ENCODE data around the gene SCG5. TPM values are rescaled to one million over a fixed set of nuclear protein-coding genes. Genes with fewer than 3 reads are reported as not detected.
"Not testable (repeated sequence)": the region's sequence is repeated elsewhere in the genome, so short reads cannot be mapped to it uniquely, and the experiment has no call there.

The SCG5 gene
- total and polyA plus RNA-seq, 10 of the 15 experiments (the other 5 are each of a cell fraction or from before 2014, with no cell fraction given): 0.13 to 0.62 (median 0.48) TPM

DNA sequence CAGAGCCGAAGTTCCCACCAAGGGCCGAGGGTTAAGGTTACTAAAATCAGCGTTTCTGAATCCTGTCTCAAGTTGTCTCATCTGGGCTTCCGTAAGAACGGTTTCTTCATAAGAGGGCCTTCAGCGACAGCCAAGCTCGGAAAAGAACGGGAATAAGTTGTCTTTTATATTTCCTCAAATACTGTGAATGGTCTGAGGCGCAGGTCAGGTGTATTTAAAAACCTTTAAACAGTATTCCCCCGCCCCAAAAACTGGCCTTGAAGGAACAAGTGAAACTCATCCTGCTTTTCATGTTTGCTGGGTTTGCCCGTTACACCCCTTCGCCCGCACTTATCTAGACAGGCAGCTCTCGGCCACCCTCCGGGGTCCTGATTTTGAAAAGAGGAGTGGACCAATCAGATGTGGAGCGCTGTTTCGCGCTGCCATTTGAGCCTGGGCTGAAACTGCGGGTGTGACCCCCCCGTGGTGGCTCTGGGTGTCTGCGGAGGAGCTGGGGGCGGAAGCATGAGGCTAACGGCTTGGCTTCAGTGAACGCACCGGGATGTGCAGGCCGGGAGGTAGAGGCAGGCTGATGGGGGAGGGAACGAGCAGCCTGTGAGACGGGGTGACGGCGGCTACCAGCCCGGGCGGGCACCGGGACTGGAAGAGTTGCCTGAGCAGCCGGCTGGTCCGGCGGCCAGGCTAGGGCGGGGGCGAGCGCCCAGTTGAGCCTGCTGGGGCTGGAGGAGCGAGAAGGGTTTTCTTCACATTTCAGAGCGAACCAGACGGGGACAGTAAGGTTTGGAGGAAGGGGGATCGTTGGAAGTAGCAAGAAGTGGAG lies 26.2 kb upstream of the SCG5 start, which contains the start of gene ARHGAP11A:
Gene ARHGAP11A (plus strand): TSS at position 454 of the 820 bp plus-strand sequence. CDS start 708 bp downstream, outside the sequence.
- Histone ChIP-seq H3K9ac (ENCODE audit: control insufficient read depth, insufficient read depth, low read length) (peak within 1 kb of the TSS; percentile 90), H3K79me2 (ENCODE audit: control insufficient read depth, insufficient read depth, low read length) (peaks cover 29% of the 10 kb centered on the region), H3K27ac (ENCODE audit: control insufficient read depth, insufficient read depth) (peak within 1 kb of the TSS; percentile 90), H3K4me3 (peak within 1 kb of the TSS; percentile 61), H2AFZ (ENCODE audit: control insufficient read depth, low read depth, low read length) (peak within 1 kb of the TSS; percentile 69)
- intact Hi-C loops (cut with micrococcal nuclease; ENCODE audit: unreplicated experiment); H3K9me3 ChIP-seq (replicated peaks; ENCODE audit: control insufficient read depth, insufficient read depth, low read length); H3K4me2 ChIP-seq (ENCODE audit: control insufficient read depth, insufficient read depth); FAIRE-seq; H4K20me1 ChIP-seq (ENCODE audit: control insufficient read depth, insufficient read depth); H3K4me1 ChIP-seq (ENCODE audit: control insufficient read depth, insufficient read depth, low read length); CTCF ChIA-PET; BruUV-seq (replicated peaks); H3K36me3 ChIP-seq (ENCODE audit: control insufficient read depth in 2 of 2, insufficient read depth in 2 of 2, low read length in 1 of 2); H3K27me3 ChIP-seq (replicated peaks in 1 of 2; ENCODE audit: control insufficient read depth in 2 of 2, insufficient read depth in 2 of 2, low read length in 1 of 2): not testable (repeated sequence)
- RAD21 ChIA-PET (ENCODE audit: unreplicated experiment): interaction anchor here (0.6 kb wide), 1 partner anchor 1990 kb away, joined by 3 read pairs; the partner anchor contains the start of gene ARHGAP11B
- ATAC-seq (peak; percentile 89), DNase-seq (ENCODE audit: low read depth, low spot score) (peak; percentile 51)
- in situ Hi-C loops (cut with MboI): loop anchor here (25.0 kb wide), 1 partner anchor 1278 kb away; the partner anchor contains the start of gene KLF13
- SMC1A ChIA-PET (ENCODE audit: uncharacterized antibody, unreplicated experiment): interaction anchor here (0.6 kb wide), 1 partner anchor 1989 kb away, joined by 3 read pairs; the partner anchor contains the start of gene ARHGAP11B
- POLR2A ChIA-PET: interaction anchor here (0.6 kb wide), 1 partner anchor 1989 kb away, joined by 3 read pairs; the partner anchor contains the start of gene ARHGAP11B
- TF ChIP-seq, protein P1, sequence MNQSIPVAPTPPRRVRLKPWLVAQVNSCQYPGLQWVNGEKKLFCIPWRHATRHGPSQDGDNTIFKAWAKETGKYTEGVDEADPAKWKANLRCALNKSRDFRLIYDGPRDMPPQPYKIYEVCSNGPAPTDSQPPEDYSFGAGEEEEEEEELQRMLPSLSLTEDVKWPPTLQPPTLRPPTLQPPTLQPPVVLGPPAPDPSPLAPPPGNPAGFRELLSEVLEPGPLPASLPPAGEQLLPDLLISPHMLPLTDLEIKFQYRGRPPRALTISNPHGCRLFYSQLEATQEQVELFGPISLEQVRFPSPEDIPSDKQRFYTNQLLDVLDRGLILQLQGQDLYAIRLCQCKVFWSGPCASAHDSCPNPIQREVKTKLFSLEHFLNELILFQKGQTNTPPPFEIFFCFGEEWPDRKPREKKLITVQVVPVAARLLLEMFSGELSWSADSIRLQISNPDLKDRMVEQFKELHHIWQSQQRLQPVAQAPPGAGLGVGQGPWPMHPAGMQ (IDR thresholded peaks at IDR 0.05; ENCODE audit: borderline replicate concordance): peak; percentile 54; the same call in 1 of the 2 replicates
- TF ChIP-seq MXI1 (IDR thresholded peaks at IDR 0.05; ENCODE audit: low read depth, low read length): peak; percentile 60; the same call in 1 of the 2 replicates
- TF ChIP-seq FOXM1 (IDR thresholded peaks at IDR 0.05; ENCODE audit: low read depth, low read length): 0 out of 2 replicates have a peak, but pooled peaks have one; percentile 40
- TF ChIP-seq, protein P2, sequence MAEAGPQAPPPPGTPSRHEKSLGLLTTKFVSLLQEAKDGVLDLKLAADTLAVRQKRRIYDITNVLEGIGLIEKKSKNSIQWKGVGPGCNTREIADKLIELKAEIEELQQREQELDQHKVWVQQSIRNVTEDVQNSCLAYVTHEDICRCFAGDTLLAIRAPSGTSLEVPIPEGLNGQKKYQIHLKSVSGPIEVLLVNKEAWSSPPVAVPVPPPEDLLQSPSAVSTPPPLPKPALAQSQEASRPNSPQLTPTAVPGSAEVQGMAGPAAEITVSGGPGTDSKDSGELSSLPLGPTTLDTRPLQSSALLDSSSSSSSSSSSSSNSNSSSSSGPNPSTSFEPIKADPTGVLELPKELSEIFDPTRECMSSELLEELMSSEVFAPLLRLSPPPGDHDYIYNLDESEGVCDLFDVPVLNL (IDR thresholded peaks at IDR 0.05; ENCODE audit: low read depth, low read length): peak; percentile 84
- peak; percentile 90 for TF ChIP-seq SIN3A (IDR thresholded peaks at IDR 0.05; ENCODE audit: low read depth, low read length)
- peak; percentile 70 for TF ChIP-seq NFYB (IDR thresholded peaks at IDR 0.05; ENCODE audit: insufficient read depth, low read depth, low read length)
- TF ChIP-seq, protein P3, sequence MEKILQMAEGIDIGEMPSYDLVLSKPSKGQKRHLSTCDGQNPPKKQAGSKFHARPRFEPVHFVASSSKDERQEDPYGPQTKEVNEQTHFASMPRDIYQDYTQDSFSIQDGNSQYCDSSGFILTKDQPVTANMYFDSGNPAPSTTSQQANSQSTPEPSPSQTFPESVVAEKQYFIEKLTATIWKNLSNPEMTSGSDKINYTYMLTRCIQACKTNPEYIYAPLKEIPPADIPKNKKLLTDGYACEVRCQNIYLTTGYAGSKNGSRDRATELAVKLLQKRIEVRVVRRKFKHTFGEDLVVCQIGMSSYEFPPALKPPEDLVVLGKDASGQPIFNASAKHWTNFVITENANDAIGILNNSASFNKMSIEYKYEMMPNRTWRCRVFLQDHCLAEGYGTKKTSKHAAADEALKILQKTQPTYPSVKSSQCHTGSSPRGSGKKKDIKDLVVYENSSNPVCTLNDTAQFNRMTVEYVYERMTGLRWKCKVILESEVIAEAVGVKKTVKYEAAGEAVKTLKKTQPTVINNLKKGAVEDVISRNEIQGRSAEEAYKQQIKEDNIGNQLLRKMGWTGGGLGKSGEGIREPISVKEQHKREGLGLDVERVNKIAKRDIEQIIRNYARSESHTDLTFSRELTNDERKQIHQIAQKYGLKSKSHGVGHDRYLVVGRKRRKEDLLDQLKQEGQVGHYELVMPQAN (conservative IDR thresholded peaks at IDR 0.05): peak; percentile 98
- 0 out of 2 replicates have a peak, but pooled peaks have one; percentile 19 for TF ChIP-seq POLR2A (IDR thresholded peaks at IDR 0.05; ENCODE audit: low read depth, low read length)
- 0% methylated on average over 24 of the region's 43 CpGs for WGBS (ENCODE audit: insufficient coverage, insufficient replicate concordance, low lambda C conversion rate, missing lambda C conversion rate)

DNA sequence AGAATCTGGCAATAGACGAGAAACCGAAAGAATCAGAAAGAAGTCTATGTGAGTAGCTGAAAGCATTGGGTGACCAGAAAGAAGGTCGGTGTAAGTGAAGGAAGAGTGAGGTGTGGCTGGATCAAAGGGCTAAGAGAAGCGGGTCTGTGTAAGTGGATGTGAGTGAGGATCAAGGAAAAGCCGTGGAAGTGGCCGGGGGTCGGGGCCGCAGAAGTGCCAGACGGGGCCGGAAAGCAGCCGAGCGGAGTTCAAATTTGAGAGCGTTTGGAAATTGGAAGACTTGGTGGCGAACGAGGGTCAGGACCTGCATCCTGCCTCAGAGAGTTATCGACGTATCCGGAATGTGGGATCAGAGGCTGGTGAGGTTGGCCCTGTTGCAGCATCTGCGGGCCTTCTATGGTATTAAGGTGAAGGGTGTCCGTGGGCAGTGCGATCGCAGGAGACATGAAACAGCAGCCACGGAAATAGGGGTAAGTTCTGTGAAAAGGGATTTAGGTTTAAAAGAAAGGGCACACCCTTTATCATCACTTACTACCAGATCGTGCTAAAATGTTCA lies 25.6 kb upstream of the SCG5 start:
- intact Hi-C loops (cut with micrococcal nuclease; ENCODE audit: unreplicated experiment); SMC1A ChIA-PET (ENCODE audit: uncharacterized antibody, unreplicated experiment); H4K20me1 ChIP-seq (ENCODE audit: control insufficient read depth, insufficient read depth); H3K4me1 ChIP-seq (ENCODE audit: control insufficient read depth, insufficient read depth, low read length); H3K36me3 ChIP-seq (ENCODE audit: control insufficient read depth in 2 of 2, insufficient read depth in 2 of 2, low read length in 1 of 2); H3K27me3 ChIP-seq (replicated peaks in 1 of 2; ENCODE audit: control insufficient read depth in 2 of 2, insufficient read depth in 2 of 2, low read length in 1 of 2); H3K9me3 ChIP-seq (replicated peaks; ENCODE audit: control insufficient read depth, insufficient read depth, low read length); CTCF ChIA-PET; POLR2A ChIA-PET; RAD21 ChIA-PET (ENCODE audit: unreplicated experiment); FAIRE-seq; H3K4me2 ChIP-seq (ENCODE audit: control insufficient read depth, insufficient read depth); DNase-seq (ENCODE audit: low read depth, low spot score): not testable (repeated sequence)
- Histone ChIP-seq H3K4me3 (peak overlapping the region; percentile 60), H3K9ac (ENCODE audit: control insufficient read depth, insufficient read depth, low read length) (peak overlapping the region; percentile 90), H2AFZ (ENCODE audit: control insufficient read depth, low read depth, low read length) (peak overlapping the region; percentile 65), H3K27ac (ENCODE audit: control insufficient read depth, insufficient read depth) (peak overlapping the region; percentile 90), H3K79me2 (ENCODE audit: control insufficient read depth, insufficient read depth, low read length) (peaks cover 29% of the 10 kb centered on the region)
- in situ Hi-C loops (cut with MboI): loop anchor here (25.0 kb wide), 1 partner anchor 1279 kb away; the partner anchor contains the start of gene KLF13
- WGBS (ENCODE audit: insufficient coverage, insufficient replicate concordance, low lambda C conversion rate, missing lambda C conversion rate): 2% methylated on average over 15 of the region's 24 CpGs
- TSS peak; percentile 92 for BruUV-seq (replicated peaks)
- ATAC-seq: peak; percentile 30
